OCI-M1 (cell line): ENCODE measurements around the gene PRKAB1.
"Not testable (repeated sequence)": the region's sequence is repeated elsewhere in the genome, so short reads cannot be mapped to it uniquely, and the experiment has no call there.

Experiments
- DNase-seq: peaks from one replicate; lab custom pipeline; 2025; lab: John Stamatoyannopoulos, UW

Gene PRKAB1

DNA sequence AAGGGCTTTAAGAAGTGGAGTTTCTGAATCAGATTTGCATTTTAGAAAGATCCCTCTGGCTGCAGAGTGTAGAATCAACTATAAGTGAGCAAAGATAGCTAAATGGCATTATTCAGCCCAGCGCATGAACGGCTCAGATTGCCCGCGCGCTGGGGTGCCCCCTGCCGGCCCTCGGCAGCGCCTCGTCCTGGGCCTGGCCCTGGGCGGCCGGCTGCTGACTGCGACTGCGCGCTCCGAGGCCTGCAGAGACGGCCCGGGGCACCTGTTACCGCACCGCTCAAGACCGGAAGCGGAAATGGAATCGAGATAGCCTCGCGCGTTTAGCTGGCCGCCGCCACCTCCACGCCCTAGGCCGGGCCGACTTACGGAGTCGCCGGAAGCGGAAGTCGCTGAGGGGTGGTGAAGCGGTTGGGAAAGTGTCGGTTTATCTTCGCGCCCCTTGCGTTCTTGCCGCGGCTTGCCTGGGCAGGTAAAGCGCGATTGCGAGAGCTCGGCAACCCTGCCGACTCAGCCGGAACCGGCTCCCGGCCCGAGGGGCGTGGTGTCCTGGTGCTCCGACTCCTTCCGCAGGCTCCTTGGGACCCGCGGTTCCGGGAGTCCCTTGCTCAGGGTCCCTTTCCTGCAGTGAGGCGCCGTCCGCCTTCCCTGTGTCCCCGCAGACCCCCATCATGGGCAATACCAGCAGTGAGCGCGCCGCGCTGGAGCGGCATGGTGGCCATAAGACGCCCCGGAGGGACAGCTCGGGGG lies at the start of gene PRKAB1:
Gene PRKAB1 (plus strand): TSS at position 557 of the 747 bp plus-strand sequence. CDS start 112 bp downstream, at position 669.
- peak; percentile 99 for DNase-seq

- not testable (repeated sequence) for DNase-seq
Measured at GRCh38 chr12:119618328-119618896, 49.5 kb upstream of the PRKAB1 start.

DNA sequence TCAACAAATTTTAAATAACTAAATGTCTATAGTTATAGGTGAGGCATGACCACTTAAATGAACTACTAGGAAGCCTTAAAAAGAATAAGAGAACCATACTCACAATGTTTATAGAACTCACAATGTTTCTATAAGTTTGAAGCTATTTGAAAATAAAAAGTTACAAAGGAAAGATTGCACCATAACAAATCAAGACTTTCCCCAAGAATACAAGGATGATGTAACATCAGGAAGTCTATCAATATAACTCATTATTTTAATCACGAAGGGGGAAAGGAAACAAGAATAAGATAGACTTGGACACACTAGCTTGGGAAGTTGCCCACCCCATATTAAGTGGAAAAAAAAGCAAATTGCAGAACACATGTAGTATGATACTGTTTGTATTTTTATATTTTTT lies 47.4 kb upstream of the PRKAB1 start:
- DNase-seq: no peak

- no peak for DNase-seq
Measured at GRCh38 chr12:119621878-119622277, 46.1 kb upstream of the PRKAB1 start.

GRCh38 chr12:119624966-119625365 lies 43.0 kb upstream of the PRKAB1 start:
- DNase-seq: no peak

DNA sequence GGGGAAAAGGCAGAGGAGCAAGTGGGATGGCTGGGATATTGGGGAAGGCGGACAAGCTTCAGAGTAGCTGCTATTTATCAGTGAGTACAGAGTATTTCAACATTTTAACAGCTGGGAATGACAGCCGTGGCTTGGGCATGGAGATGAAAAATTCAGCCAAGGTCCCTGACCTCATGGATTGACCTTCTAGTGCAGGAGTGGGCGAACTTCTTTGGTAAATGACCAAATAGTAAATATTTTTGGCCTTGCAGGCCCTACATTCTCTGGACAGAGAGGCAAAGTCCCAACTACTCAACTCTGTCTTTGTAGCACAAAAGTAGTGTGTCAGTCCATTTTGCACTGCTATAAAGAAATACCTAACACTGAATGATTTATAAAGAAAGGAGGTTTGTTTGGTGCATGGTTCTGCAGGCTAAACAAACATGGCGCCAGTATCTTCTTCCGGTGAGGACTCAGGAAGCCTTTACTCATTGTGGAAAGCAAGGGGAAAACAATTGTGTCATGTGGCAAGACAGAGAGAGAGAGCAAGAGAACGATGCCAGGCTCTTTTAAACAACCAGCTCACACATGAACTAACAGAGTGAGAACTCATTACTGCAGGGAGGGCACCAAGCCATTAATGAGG lies 40.8 kb upstream of the PRKAB1 start:
- DNase-seq: no peak

GRCh38 chr12:119627686-119628085 lies 40.2 kb upstream of the PRKAB1 start:
- no peak for DNase-seq

DNA sequence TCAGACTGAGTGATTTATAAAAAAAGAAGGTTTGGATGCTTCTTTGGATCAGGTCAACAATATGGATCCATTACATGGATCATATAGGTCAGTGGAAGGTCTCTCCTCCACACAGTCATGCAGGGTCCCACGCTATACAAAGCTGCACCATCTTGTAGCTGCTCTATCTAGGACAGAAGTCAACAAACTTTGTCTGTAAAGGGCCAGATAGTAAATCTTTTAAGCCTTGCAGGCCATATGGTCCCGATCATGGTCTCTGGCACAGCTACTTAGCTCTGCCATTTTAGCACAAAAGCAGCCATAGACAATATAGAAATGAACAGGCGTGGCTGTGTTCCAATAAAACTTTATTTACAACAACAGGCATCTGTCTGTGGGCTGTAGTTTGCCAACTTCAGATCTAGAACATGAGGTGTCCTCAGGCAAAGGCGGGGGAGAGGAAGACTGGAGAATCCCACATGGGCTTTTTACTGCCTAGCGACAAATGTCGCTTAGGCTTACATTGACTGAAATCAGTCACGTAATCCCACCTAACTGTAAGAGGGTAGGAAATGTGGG lies 37.6 kb upstream of the PRKAB1 start:
- DNase-seq: no peak

DNA sequence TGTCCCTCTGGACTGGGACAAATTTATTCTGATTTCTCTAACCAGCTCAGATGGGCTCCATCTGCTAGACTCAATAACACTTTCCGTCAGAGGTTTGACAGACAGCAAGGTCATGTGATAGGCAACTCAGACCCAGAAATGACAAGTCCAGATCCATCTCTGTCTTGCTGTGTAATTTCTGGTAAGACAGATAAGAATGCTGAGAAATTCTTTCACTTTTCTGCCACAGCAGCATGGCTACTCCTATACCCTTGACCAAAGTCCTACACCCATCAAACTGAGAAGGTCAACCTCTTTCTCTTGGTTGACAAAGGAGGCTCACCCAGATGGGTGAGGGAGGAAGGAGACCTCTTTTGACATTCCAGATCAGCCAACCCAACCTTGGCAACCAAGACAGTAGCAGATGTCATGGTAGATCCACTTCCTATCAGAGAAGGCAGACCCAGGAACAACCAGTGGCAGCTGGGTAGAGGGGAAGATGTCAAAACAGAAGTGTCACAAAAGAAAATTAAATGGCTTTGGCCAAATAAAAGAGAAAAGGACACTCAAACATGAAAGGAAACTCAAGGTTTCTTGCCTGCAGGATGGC lies 36.9 kb upstream of the PRKAB1 start:
- DNase-seq: peak; percentile 40

- no peak for DNase-seq
Measured at GRCh38 chr12:119631930-119632678, 35.8 kb upstream of the PRKAB1 start.

- DNase-seq: no peak
Measured at GRCh38 chr12:119634743-119635142, 33.2 kb upstream of the PRKAB1 start.

GRCh38 chr12:119642986-119643385 lies 24.9 kb upstream of the PRKAB1 start:
- peak; percentile 16 for DNase-seq

DNA sequence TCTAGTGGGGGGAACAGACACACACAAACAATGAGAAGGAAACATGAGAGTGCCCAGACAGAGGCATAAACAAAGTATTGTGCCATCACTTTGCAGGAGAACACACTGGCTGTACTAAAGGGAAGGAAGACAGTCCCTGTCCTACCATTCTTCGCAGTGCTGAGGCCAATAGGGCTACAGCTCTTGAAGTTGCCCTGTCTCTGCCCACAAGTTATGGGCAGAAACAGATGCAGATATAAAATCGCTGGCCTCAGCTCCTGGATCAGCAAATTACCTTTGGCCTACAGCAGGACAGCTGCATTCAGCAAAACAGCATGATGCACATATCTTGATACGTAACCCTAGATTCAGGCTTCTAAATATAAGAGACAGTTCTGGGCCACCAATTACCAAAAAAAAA lies 23.0 kb upstream of the PRKAB1 start:
- DNase-seq: no peak

- no peak for DNase-seq
Measured at GRCh38 chr12:119645535-119646059, 22.3 kb upstream of the PRKAB1 start.

DNA sequence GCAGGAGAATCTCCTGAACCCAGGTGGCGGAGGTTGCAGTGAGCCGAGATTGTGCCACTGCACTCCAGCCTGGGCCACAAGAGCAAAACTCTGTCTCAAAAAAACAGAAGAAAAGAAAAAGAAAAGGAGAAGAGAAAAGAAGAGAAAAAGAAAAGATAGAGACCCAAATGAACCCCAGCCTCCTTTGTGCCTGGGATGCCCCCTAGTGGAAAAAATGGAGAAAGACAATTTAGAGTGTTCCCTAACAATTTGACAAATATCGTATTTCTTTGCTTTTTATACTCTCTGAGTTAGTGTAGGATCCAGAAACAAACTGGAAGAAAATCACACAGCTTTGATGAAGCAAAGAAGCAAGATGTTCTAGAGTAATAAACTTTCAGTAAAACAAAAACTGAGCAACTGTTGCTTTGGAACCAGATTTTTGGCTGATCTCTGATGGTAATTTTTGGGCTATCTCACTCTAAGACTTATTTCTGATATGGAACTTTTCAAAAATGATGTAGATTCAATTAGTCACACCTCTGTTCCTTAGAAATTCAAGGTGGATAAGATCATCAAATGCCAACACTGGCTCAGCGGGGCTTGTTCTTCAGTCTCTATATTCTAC lies 18.6 kb upstream of the PRKAB1 start:
- peak; percentile 54 for DNase-seq

GRCh38 chr12:119652665-119653064 lies 15.3 kb upstream of the PRKAB1 start:
- no peak for DNase-seq

- not testable (repeated sequence) for DNase-seq
Measured at GRCh38 chr12:119657001-119657400, 10.9 kb upstream of the PRKAB1 start.

- peak; percentile 4 for DNase-seq
Measured at GRCh38 chr12:119658166-119658565, 9.8 kb upstream of the PRKAB1 start.

- peak; percentile 74 for DNase-seq
Measured at GRCh38 chr12:119659289-119659897, 8.5 kb upstream of the PRKAB1 start.

- DNase-seq: peak; percentile 23
Measured at GRCh38 chr12:119660076-119660475, 7.9 kb upstream of the PRKAB1 start.

GRCh38 chr12:119661882-119662281 lies 6.1 kb upstream of the PRKAB1 start:
- no peak for DNase-seq
